ENCODE results near the gene GRIN2D.
A peak's percentile ranks its signal among the peaks of the same experiment; 100 is the strongest.

The GRIN2D gene

GRCh38 chr19:48390188-48391099 is 3.0 kb upstream of the GRIN2D start (continued):
- TF ChIP-seq ZNF221 (tag by site-specific recombination; IDR thresholded peaks at IDR 0.05; ENCODE audit: borderline replicate concordance) = 0 out of 2 replicates have a peak, but pooled peaks have one; percentile 16

DNA sequence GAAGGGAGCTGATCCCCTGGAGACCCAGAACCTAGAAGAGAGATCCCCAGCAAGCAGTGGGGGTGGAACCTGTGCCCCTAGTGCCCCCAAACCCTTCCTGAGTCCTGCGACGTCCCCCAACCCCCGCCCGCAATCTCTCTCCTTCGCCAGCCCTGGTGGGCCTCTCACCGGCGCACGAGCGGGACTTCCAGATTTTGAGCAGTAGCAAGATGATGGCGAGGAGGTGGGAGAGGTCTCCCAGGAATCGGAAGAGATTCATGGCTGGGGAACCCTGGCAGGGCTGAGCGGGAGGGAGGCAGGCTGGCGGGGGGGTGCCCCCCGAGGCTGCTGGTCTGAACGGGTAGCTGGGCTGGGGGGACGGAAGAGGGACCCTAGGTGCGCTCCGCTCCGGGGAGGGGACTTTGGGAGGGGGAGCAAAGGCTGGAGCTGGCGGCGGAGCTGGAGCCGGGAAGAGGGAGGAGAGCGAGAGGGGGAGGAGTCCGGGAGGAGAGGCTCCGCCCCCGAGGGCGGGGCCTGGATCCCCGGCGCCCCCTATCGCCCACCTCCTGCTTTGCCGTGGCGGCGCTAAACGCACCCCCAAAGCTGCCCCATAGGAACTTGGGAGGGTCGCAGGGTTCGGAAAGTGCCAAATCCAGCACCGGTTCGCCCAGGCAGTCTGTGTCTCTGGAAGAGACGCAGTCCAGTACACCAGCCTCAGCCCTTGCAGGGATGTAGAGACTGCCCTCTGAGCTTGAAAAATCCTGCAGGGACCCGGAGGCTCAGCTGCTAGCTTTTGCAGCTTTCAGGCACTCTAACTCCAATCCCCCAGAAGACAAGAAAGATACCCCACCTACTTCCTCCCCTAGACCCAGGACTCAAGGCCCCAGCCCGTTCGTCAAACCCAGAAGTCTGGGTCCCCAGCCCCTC is 2.1 kb upstream of the GRIN2D start, which contains the start of gene KDELR1:
Gene KDELR1, minus strand, starts transcription at position 452 of the 906 bp plus-strand sequence. Its CDS starts 193 bp downstream, at position 259.
- H3K4me3 ChIP-seq (ENCODE audit: low read depth, low read length) = peak within 1 kb of the TSS; percentile 86
- no peaks in the 10 kb centered on the region for H3K9me3 ChIP-seq (ENCODE audit: control insufficient read depth, insufficient read depth, low read depth, low read length)
- peaks cover 32 to 33% of the 10 kb centered on the region in 2 experiments for H3K36me3 ChIP-seq (ENCODE audit: control insufficient read depth in 2 of 2, insufficient read depth in 1 of 2, low read length in 2 of 2)
- ChIA-PET POLR2A (interaction anchor here (0.5 to 1.9 kb wide), 26 partner anchors 9 to 1282 kb away, joined by 3 to 42 read pairs (median 4); partner anchors contain the start of genes CARD8, EMP3, RPL18 and SPHK2), CTCF (interaction anchor here (0.6 to 3.4 kb wide), 58 partner anchors 10 to 1522 kb away, joined by 3 to 69 read pairs (median 4); partner anchors contain the start of genes GRWD1, SYNGR4 and TMEM143)
- peak within 1 kb of the TSS; percentile 94 for H3K27ac ChIP-seq (ENCODE audit: extremely low read depth, low read depth, low read length)
- H3K4me1 ChIP-seq (ENCODE audit: control insufficient read depth, insufficient read depth, low read length) = peaks cover 10% of the 10 kb centered on the region
- TF ChIP-seq ZIC2 (tag by site-specific recombination; IDR thresholded peaks at IDR 0.05) = peak; percentile 43
- TF ChIP-seq PRDM4 (tag by site-specific recombination; IDR thresholded peaks at IDR 0.05) = no peak
- TF ChIP-seq TCF7L2 (IDR thresholded peaks at IDR 0.05; ENCODE audit: borderline replicate concordance, low read depth, low read length) = no peak
- TF ChIP-seq, protein P1, sequence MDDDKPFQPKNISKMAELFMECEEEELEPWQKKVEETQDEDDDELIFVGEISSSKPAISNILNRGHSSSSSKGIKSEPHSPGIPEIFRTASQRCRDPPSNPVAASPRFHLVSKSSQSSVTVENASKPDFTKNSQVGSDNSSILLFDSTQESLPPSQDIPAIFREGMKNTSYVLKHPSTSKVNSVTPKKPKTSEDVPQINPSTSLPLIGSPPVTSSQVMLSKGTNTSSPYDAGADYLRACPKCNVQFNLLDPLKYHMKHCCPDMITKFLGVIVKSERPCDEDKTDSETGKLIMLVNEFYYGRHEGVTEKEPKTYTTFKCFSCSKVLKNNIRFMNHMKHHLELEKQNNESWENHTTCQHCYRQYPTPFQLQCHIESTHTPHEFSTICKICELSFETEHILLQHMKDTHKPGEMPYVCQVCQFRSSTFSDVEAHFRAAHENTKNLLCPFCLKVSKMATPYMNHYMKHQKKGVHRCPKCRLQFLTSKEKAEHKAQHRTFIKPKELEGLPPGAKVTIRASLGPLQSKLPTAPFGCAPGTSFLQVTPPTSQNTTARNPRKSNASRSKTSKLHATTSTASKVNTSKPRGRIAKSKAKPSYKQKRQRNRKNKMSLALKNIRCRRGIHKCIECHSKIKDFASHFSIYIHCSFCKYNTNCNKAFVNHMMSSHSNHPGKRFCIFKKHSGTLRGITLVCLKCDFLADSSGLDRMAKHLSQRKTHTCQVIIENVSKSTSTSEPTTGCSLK (tag by site-specific recombination; IDR thresholded peaks at IDR 0.05) = no peak
- TF ChIP-seq KLF1 (tag by site-specific recombination; IDR thresholded peaks at IDR 0.05) = peak; percentile 11; the same call in 1 of the 2 replicates
- TF ChIP-seq SCRT1 (tag by site-specific recombination; IDR thresholded peaks at IDR 0.05; ENCODE audit: borderline replicate concordance) = no peak
- peak; percentile 82 for TF ChIP-seq GLIS2 (tag by site-specific recombination; IDR thresholded peaks at IDR 0.05)
- no peak for TF ChIP-seq ZNF157 (tag by site-specific recombination; IDR thresholded peaks at IDR 0.05)
- TF ChIP-seq ZNF548 (tag by site-specific recombination; IDR thresholded peaks at IDR 0.05) = no peak
- TF ChIP-seq ZNF248 (tag by site-specific recombination; IDR thresholded peaks at IDR 0.05) = no peak
- no peak for TF ChIP-seq REPIN1 (tag by site-specific recombination; IDR thresholded peaks at IDR 0.05; ENCODE audit: low read depth)
- TF ChIP-seq MZF1 (tag by site-specific recombination; IDR thresholded peaks at IDR 0.05; ENCODE audit: borderline replicate concordance) = no peak
- no peak for TF ChIP-seq ZFP37 (tag by site-specific recombination; IDR thresholded peaks at IDR 0.05)
- TF ChIP-seq ZNF785 (tag by site-specific recombination; IDR thresholded peaks at IDR 0.05) = no peak
- peak; percentile 94 for TF ChIP-seq GLIS1 (tag by site-specific recombination; IDR thresholded peaks at IDR 0.05)
- no peak for TF ChIP-seq ZNF223 (tag by site-specific recombination; IDR thresholded peaks at IDR 0.05)
- TF ChIP-seq ZNF24 (tag by site-specific recombination; IDR thresholded peaks at IDR 0.05) = no peak
- TF ChIP-seq EGR2 (tag by site-specific recombination; IDR thresholded peaks at IDR 0.05; ENCODE audit: low read depth) = no peak
- TF ChIP-seq TSHZ1 (tag by site-specific recombination; IDR thresholded peaks at IDR 0.05; ENCODE audit: borderline replicate concordance) = no peak
- no peak for TF ChIP-seq ZNF76 (tag by site-specific recombination; IDR thresholded peaks at IDR 0.05; ENCODE audit: borderline replicate concordance, low read depth)
- TF ChIP-seq KLF9 (tag by site-specific recombination; IDR thresholded peaks at IDR 0.05; ENCODE audit: low read depth) = peak; percentile 19
- TF ChIP-seq ZEB2 (tag by site-specific recombination; IDR thresholded peaks at IDR 0.05) = no peak
- no peak for TF ChIP-seq PBX3 (CRISPR knock-in tag; IDR thresholded peaks at IDR 0.05)
